GM12892 (cell line): ENCODE results near the gene ASPN.

Source experiments
- POLR2A ChIP-seq: IDR thresholded peaks from 2 replicates; pipeline ENCODE4 v1.6.1; 2011; ENCODE audit warnings: low read depth, low read length, control low read depth
- POLR2AphosphoS5 ChIP-seq: IDR thresholded peaks from 2 replicates; pipeline ENCODE4 v1.6.1; 2011; ENCODE audit warnings: low read depth, low read length, control low read depth
- TAF1 ChIP-seq: IDR thresholded peaks from 2 replicates; pipeline ENCODE4 v1.6.1; 2011; ENCODE audit warnings: low read depth, mild to moderate bottlenecking, control low read depth, low read length, borderline replicate concordance

DNA sequence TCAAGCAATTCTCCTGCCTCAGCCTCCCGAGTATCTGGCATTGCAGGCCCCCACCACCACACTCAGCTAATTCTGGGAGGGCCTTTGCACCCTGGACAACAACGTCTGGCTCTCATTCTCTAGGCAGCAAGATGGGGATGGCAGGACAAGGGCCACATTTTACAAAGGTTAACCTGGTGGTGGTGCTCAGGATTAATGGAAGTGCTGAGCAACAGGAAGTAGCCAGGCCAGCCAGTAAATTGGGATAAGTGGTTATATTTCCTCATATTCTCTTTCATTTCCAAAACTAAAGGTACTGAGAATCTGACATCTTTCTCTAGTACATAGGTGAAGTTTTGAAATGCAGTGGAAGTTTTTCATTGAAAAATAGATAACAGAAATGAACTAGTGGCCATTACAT is 24.7 kb upstream of the ASPN start:
- TF ChIP-seq POLR2A = no peak
- TF ChIP-seq POLR2AphosphoS5 = no peak
- no peak for TF ChIP-seq TAF1
